GM12875 (cell line): Measurements from ENCODE around the gene ENO4.

ENCODE experiments used
- H3K4me3 ChIP-seq: one replicate; pipeline ENCODE4 v1.5.1; 2011; ENCODE audit warnings: low read depth, low read length, control low read depth
- TF ChIP-seq, protein P1 (sequence below): IDR thresholded peaks from 2 replicates; pipeline ENCODE4 v1.5.1; 2011; ENCODE audit warnings: low read depth, mild to moderate bottlenecking, control low read depth, inconsistent platforms, low read length, moderate library complexity, borderline replicate concordance; ENCODE audit not compliant: insufficient read depth

The ENO4 gene, protein sequence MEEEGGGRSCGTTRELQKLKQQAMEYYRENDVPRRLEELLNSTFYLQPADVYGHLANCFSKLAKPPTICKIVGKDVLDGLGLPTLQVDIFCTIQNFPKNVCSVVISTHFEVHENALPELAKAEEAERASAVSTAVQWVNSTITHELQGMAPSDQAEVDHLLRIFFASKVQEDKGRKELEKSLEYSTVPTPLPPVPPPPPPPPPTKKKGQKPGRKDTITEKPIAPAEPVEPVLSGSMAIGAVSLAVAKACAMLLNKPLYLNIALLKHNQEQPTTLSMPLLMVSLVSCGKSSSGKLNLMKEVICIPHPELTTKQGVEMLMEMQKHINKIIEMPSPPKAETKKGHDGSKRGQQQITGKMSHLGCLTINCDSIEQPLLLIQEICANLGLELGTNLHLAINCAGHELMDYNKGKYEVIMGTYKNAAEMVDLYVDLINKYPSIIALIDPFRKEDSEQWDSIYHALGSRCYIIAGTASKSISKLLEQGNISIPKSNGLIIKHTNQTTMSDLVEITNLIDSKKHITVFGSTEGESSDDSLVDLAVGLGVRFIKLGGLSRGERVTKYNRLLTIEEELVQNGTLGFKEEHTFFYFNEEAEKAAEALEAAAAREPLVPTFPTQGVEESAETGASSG

DNA sequence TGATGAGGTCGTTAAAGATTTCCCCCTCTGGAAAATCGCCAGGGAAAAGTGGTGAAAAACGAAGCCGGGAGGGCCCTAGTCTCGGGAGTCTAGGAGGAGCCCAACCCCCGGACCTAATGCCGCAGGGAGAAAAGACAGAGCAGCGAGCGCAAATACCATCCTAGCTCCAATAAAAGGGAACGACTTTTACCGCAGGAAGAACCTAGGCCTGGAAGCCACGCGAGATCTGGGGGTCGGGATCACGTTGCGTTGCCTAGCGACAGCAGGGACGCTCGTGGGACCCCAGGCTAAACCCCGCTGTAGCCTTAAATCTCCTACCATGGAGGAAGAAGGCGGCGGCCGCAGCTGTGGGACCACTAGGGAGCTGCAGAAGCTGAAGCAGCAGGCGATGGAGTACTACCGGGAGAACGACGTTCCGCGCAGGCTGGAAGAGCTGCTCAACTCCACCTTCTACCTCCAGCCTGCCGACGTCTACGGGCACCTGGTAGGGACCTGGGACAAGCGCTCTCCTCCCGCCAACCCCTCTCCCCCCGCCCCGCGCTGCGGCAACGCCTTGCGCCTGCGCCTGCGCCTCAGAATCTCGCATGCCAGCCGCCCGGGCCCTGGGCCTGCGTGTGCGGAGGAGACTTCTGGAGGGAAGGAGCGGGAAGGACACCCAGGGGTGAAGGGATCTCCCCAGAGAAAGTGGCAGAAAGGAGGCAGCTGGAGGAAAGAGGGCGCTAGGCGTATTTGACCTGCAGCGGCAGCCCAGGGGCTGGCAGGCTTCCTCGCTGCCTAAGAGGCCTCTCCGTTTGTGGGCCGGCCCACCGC lies at the start of gene ENO4:
Gene ENO4, plus strand, starts transcription at position 252 of the 810 bp plus-strand sequence. Its CDS starts 68 bp downstream, at position 320.
- H3K4me3 ChIP-seq = peak within 1 kb of the TSS; percentile 68

DNA sequence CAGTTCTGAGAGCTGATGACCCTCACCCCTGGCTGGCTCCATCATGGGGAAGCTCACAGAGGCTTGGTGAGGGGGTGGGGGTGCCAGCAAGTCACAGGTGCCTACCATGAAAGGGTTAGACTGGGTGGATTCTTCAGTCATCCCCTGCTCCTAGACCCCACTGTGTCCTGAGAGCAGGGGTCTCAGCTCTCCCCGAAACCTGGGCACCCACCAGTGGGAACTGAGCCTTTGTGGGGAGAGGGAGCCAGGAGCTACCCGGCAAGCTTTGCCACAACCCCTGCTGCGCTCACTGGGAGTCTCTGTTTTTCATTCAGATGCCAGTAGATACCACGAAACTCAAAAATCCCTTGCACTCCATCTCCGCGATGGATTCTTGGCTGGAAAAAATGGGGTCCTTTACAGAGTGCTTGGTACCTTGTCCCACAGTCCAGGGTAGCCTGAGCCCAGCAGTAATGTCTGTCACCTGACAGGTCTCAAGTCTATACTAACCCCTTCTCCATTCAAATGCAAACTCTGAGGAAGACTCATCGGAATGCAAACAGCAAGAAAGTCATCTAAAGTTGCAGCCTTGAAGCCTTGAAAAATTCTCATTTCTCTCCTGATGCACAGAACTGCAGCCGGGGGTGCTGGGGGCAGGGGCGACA lies 48.9 kb upstream of the ENO4 start:
- TF ChIP-seq, protein P1, sequence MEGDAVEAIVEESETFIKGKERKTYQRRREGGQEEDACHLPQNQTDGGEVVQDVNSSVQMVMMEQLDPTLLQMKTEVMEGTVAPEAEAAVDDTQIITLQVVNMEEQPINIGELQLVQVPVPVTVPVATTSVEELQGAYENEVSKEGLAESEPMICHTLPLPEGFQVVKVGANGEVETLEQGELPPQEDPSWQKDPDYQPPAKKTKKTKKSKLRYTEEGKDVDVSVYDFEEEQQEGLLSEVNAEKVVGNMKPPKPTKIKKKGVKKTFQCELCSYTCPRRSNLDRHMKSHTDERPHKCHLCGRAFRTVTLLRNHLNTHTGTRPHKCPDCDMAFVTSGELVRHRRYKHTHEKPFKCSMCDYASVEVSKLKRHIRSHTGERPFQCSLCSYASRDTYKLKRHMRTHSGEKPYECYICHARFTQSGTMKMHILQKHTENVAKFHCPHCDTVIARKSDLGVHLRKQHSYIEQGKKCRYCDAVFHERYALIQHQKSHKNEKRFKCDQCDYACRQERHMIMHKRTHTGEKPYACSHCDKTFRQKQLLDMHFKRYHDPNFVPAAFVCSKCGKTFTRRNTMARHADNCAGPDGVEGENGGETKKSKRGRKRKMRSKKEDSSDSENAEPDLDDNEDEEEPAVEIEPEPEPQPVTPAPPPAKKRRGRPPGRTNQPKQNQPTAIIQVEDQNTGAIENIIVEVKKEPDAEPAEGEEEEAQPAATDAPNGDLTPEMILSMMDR = no peak
- H3K4me3 ChIP-seq = no peak overlapping the region

More for the DNA sequence above, at the start of gene ENO4:
- TF ChIP-seq, protein P1 = no peak

DNA sequence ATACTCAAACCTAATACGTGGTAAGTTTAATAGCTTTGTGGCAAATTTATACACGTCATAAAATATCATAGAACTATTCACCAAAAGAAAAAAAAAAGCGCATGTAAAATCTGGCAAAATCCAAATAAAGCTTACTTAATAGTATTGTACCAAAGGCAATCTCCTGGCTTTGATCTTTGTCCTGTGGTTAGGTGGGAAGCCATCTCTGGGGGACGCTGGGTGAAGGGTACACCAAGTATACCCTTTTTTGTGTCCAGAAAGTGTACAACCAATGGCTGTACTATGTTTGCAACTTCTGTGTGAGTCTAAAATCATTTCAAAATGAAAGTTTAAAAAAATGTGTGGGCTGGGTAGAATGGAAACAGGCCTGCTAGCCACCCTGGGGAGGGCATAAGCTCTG lies 47.6 kb upstream of the ENO4 start:
- TF ChIP-seq, protein P1 = no peak
- no peak overlapping the region for H3K4me3 ChIP-seq

DNA sequence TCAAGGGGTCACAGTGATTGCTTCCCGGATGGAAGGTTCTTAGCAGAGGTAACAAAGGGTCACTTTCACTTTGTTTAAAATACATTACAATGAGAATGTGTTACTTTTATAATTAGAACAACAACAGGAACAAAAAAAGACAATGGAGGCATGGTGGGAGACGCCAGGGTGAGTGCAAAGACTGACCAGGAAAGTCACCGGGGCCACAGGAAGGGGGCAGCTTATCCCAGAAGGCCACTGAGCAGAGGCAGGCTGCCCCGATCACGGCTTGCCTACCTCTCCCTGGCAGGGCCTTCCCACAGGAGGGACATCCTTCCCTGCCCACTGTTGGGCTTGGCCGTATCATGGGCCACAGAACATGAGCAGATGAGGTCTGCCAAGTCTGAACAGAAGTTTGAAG lies 46.8 kb upstream of the ENO4 start:
- H3K4me3 ChIP-seq = no peak overlapping the region
- TF ChIP-seq, protein P1 = no peak

DNA sequence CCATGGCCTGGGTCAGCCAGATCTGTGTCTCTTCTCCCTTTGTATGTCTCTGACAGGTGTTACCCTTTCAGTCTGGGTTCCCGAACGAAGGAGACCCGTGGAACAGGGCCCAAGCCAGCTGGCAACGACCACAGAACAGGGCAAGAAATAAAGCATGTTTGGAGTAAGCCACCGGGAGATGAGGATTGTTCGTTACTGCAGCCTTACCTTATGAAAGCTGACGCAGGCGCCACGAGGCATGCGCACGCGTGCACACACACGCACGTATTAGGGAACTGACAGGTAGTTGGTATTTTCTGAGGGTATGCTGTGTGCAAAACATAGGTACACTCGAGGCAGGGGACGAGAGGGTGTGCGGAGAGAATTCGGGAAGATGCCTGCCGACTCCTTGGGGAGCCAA lies 46.4 kb upstream of the ENO4 start:
- TF ChIP-seq, protein P1 = no peak
- no peak overlapping the region for H3K4me3 ChIP-seq

DNA sequence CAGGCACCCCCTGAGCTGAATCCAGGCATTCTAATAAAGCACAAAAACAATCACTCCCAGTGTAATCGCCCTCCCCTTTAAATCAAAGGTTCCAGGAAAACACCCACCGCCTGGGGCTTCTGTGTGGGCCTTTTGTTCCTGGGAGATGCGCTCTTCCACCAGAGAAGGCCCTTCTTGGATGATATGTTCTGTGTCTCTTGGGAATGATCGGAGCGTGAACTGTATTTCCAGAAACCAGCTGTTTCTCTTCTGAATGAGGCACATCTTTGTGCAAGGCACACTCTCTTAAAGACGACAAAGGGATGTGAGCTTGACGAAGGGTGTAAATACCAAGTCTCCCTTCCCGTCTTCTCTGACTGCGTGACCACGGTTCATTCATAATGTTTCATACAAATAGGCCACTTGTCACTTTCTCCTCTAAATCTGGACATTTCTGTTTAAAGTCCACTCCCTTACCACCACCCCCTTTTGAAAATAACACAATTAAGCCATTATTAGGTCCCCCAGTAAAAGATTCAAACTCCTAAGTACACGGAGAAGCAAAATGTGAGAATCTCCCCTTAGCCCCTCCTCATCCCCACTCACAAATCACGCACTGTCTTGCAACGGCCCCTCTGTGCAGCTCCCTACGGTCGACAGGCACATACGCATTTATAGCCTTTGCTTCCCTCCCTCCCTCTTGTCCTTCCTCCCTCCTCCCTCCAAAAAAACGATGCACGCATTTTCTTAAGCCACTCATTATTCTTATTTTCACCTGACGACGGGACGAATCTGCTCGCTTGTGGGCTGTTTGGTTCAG lies 45.6 kb upstream of the ENO4 start:
- H3K4me3 ChIP-seq = no peak overlapping the region
- TF ChIP-seq, protein P1 = no peak
